Measurements from ENCODE around the gene MGAT5B.

DNA sequence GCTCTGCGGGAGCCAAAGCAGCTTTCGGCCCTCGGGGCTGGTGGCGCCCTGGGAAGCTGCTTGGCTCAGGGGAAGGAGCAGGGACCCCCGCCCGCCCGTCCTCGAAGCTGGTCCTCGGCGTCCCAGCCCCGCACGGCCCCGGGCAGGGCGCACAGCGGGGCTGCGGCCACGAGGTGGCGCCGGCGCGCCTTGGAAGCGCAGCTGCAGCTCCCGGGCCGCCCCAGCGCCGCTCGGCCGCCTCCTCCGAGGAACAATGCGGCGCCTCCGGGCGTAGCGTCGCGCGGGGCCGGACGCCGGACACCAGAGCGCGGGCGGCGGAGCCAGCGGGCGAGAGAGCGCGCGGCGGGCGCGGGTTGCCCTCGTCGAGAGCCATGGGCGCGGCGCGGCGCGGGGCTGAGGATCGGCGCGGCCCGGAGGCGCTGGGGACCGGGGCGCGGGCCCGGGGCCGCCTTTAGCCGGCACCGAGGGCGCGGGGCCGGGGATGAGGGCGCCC lies at the start of gene MGAT5B:
- TF ChIP-seq, protein P1, sequence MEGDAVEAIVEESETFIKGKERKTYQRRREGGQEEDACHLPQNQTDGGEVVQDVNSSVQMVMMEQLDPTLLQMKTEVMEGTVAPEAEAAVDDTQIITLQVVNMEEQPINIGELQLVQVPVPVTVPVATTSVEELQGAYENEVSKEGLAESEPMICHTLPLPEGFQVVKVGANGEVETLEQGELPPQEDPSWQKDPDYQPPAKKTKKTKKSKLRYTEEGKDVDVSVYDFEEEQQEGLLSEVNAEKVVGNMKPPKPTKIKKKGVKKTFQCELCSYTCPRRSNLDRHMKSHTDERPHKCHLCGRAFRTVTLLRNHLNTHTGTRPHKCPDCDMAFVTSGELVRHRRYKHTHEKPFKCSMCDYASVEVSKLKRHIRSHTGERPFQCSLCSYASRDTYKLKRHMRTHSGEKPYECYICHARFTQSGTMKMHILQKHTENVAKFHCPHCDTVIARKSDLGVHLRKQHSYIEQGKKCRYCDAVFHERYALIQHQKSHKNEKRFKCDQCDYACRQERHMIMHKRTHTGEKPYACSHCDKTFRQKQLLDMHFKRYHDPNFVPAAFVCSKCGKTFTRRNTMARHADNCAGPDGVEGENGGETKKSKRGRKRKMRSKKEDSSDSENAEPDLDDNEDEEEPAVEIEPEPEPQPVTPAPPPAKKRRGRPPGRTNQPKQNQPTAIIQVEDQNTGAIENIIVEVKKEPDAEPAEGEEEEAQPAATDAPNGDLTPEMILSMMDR (IDR thresholded peaks at IDR 0.05; ENCODE audit: low read depth, low read length, poor library complexity, severe bottlenecking), result peak; percentile 74
- no peak for TF ChIP-seq EZH2phosphoT487 (IDR thresholded peaks at IDR 0.05; ENCODE audit: borderline replicate concordance, low read length)

Measured in DOHH2 (cell line).